ENCODE results near the gene CCT2.
"Not testable (repeated sequence)": the region's sequence is repeated elsewhere in the genome, so short reads cannot be mapped to it uniquely, and the experiment has no call there.

CCT2 gene

DNA sequence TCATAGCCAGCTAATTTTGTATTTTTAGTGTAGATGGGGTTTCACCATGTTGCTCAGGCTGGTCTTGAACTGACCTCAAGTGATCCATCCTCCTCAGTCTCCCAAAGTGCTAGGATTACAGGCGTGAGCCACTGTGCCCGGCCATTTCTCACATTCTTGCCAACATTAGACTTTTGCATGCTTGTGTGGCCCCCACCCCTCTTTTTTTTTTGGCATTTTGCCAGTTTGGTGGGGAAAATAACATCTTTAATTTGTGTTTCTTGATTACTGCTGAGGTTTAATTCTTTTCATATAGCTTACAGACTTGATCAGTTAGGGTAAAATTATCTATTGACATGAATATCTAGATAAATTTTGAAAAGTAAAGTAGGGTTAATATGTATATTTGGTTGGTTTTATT, 3.8 kb downstream of the CCT2 start:
- no peak for DNase-seq

DNA sequence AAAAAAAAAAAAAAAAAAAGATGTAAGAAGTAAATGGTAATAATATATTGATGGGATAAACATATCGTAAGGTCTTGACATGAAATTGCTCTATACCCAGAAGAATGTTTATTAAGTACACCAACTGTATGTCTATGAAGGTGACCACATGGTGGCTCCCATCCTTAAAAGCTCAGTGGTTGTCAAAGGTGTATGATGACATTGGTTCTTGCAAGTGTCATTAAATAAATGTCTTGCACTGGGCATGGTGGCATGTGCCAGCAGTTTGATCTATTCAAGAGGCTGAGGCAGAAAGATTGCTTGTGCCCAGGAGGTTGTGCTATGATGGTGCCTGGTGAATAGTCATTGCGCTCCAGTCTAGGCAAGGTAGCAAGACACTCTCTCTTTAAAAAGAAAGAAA, 10.4 kb downstream of the CCT2 start:
- no peak for DNase-seq

DNA sequence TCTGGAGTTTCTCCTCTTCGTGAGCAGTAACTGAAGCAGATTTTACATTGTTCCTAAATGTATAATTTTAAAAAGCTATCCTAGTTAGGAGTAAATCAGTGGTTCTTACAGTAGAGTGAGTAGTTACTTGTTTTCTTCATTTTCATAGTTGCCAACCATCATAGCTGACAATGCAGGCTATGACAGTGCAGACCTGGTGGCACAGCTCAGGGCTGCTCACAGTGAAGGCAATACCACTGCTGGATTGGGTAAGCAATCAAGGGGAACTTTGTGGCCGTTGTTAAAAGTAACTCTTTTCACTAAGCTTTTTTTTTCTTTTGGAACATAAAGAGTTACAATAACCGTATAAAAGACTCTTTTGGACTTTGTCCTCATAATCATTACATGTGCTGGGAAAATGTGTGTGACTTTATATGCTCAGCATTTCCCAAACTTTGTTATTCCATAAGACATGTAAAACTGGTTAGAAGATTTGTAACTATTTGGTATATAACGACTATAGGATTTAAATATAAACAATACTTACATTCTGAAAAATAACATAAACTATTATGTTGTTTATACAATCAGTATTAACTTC, 13.0 kb downstream of the CCT2 start:
- DNase-seq: no peak

DNA sequence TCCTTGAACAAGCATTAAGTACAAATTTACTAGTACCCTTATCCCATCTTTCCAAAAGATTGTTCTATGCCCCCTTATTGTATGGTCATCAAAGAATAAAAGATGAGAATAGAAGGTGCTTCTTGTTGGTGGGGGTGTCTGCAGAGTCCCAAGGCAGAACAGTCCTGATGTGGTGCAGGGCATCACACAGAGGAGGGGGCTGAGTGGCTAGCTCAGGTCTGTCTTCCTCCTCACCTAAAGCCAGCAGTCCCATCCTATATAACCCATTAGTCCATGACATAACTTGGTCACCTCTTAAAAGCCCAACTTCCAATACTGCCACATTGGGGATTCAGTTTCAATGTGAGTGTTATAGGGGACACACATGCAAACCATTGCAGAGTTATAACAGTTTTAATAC, 15.5 kb downstream of the CCT2 start:
- no peak for DNase-seq

DNA sequence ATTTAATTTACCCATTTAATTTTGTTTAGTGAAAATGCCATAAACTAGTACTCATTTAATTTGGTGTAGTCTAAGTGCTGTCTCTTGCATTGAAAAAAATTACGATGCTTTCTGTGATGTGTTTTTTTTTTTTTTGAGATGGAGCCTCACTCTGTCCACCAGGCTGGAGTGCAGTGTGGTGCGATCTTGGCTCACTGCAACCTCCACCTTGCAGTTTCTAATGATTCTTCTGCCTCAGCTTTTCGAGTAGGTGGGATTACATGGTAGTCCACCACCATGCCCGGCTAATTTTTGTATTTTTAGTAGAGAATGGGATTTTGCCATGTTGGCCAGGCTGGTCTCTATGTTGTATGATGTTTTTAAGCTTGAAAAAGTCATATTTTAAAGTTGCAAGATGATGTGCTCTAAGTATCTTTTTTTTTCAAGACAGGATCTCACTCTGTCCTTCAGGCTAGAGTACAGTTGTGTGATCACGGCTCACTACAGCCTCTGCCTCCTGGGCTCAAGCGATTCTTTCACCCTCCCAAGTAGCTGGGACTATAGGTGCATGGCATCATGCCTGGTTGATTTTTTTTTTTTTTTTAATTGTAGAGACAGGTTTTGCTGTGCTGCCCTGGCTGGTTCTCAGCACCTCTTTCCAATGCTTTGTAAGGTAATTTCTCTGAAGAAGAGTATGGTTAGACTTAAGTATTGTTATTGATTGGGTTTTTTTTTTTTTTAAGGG, 16.9 kb downstream of the CCT2 start:
- no peak for DNase-seq

DNA sequence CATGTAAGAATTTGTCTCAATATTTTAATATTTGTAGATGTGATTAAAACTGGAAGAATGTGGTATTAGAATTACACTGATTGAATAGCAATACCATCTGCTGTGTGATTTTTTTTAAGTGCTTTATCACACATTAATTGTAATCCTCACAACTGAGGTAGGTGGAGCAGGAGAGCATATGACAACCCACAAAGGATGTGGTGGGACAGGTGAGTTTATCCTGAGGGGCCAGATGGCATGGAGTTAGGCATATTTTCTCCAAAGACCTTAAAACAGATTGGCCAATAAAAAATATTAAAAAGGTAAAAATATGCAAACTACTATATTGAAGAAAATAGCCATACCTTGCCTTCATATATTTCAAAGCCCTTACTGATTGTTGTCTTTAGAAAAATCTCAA, 17.7 kb downstream of the CCT2 start:
- no peak for DNase-seq

DNA sequence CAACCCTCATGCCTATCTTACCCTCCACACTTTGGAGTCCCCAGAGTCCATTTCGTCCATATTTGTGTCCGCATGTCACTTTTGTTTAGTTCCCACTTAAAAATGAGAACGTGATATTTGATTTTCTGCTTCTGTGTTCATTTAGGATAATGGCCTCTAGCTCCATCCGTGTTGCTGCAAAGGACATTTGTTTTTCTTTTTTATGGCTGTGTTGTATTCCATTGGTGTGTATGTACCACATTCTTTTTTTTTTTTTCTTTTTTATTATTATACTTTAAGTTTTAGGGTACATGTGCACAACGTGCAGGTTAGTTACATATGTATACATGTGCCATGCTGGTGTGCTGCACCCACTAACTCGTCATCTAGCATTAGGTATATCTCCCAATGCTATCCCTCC, 18.3 kb downstream of the CCT2 start:
- DNase-seq: not testable (repeated sequence)

DNA sequence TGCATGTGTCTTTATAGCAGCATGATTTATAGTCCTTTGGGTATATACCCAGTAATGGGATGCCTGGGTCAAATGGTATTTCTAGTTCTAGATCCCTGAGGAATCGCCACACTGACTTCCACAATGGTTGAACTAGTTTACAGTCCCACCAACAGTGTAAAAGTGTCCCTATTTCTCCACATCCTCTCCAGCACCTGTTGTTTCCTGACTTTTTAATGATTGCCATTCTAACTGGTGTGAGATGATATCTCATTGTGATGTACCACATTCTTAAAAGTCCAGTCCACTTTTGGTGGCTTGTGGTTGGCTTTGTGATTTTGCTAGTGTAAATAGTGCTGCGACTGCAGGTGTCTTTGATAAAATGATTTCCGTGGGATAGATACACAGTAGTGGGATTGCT, 19.0 kb downstream of the CCT2 start:
- not testable (repeated sequence) for DNase-seq

DNA sequence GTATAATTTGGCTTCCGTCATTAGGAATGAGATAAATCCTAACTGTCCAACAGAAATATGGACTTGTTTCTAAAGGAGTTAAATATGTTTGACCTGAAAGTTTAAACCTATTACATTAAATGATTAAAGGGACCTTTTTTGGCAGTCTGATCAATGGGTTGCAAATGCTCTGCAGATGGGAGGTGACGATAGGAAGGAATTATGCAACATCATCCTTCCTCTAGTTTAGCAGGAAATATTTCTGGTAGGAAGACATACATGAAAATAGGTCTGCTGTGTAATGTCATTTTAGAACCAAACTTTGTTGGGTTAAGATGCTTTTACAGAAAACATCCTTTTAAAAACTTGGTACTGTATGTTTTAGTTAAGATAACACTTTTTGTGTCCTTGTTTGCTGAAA, 22.9 kb downstream of the CCT2 start:
- DNase-seq: no peak

DNA sequence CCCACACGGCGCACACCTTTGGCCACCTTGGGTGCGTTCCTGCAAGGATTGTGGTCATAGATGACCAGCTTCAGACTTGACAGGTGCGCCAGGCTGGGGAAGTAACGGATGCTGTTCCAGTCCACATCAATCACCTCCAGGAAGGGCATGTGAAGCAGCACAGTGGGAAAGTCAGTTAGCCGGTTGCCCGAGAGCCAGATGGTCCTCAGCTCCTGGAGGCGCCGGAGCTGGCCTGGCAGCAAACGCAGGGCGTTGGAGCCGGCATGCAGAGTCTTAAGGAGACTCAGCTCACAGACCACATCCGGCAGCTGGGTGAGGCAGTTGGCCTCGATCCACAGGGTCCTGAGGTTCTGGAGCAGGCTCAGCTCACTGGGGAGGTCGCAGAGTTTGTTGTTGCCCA, 24.9 kb downstream of the CCT2 start:
- no peak for DNase-seq

DNA sequence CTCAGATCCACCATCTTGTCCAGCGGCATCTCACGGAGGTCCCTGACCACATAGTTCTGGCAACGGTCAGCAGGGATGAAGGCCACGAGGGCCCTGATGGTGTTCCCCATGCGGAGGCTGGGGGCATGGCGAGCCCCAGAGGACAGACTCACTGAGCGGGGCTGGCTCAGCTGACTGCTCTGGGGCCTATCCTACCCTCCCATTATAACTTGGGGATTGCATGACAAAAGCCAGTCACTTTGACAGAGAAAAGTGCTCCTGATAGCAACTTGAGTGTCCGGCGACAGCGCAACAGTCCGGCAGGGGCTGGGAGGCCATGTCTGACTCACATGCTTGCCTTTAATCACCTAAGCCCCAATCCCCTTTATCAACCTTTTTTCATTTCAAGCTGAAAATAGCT, 25.5 kb downstream of the CCT2 start, which contains the start of gene LRRC10:
Gene LRRC10 (minus strand): TSS at position 179 of the 400 bp plus-strand sequence. CDS start 69 bp downstream, at position 110.
- no peak for DNase-seq

DNA sequence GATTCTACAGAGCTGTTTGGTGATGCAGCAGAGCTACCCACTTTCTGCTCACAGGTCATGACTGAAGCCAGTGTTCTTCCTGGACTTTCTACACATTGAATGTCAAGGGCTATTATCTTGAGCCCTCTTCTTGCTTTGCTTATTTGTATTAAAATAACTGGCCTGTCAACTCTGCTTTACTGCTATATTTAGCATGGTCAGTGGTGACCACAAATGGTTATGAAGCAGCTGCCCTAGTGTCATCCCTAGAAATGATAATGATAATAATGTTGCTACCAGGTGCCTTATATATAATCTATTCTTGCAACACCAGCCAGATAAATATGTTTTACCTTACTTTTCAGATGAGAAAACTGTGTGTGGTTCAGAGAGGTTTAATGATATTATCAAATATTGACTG, 28.1 kb downstream of the CCT2 start:
- DNase-seq: no peak

DNA sequence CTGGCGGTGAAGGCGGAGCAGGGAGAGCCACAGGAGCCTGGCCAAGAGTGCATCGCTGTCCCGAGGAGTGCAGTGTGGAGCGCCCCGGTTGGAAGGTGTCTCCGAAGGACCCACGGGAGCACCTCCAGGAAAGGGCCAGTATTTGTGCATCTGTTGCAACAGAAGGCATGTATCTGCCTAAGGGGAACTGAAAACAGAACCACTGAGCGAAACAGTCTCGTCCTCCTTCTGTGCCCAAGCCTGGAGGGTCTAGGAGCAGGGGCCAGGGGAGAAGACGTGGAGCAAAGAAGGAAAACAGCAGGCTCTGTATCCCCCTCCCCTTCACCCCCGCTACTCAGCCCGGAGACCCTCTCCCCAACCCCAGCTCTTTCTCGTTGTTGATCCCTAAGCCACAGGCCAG, 30.8 kb downstream of the CCT2 start:
- no peak for DNase-seq

DNA sequence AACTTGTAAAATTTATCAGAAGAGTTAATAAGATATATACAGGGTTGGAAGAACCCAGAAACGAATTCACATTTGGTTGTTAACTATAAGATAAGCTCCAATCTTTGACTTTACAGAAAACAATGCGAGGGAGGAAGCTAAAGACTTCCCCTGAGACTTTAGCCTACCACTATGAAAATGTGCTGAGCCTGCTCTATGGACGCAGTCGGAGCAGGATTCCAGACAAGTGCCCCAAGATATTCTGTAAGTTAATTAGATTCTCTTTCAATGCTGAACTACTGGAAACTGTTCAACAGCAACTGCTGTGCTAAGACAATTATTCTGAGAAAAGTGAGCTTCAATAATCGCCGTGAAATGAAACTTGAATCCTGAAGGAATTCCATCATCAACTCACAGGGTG, 33.8 kb downstream of the CCT2 start:
- DNase-seq: no peak

DNA sequence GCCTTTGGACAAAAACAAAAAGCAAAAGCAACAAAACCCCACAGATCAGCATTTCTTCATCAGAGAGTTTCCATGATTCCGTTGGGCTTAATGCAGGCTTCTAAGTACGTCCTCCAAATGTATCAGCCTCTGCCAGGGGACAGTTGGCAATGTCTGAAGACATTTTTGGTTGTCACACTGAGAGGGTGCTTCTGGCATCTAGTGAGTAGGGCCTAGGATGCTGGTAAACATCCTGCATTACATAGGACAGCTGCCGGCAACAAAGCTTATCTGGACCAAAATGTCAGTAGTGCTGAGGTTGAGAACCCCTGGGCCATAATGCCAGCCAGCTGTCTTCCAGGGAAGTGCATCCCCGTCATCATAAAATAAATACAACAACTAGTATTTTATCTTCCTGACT, 34.8 kb downstream of the CCT2 start:
- DNase-seq: no peak

DNA sequence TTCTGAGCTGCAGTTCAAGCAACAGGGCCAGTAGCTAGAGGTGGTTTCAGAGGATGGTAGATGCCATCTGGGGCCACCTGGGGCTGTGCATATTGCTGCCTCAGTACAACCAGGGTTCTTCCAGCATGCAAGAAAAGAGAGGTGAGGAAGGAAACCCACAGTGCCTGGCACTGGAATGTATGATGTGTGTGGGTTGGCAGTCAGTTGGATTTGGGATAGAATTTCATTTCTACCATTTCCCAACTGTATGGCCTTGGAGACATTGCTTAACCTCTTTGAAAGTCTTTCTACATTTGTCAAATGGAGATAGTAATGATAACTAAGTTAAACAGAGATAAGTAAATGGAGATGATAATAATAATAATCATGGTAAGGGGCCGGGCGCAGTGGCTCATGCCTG, 35.7 kb downstream of the CCT2 start:
- no peak for DNase-seq

DNA sequence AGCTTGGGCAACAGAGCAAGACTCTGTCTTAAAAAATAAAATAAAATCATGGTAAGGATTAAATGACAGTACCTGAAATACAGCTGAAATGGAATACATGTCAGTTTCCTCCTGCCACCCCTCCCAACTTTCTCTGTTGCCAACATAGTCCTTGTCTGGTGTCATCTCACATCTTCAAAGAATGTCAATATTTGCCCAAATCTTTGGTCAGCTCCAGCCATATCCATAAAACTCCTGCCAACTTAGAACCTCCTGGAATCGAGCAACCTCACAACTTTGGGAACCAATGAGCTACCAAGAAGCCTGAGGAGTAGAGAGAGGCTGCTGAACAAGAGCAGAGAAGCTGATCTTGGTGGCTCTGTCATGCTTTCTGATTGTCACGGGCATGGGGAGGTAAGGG, 36.3 kb downstream of the CCT2 start:
- no peak for DNase-seq

DNA sequence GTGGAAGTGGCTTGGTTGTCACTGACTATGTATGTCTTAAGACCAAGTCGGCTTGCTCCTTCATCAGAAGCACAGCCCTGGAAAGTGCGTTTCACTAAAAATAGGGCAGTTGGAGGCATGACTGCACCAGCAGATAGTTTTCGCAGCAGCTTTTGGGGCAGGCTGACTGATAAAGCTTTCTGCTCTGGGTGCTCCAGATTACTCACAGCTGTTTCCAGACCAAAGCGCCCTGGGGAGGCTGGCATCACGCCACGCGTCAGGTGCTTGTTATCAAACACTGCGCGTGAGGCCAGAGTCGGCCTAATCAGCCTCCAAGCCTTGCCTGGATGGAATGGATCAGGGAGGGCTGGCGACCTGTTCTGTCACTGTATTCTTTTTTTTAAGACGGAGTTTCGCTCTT, 38.7 kb downstream of the CCT2 start:
- no peak for DNase-seq

DNA sequence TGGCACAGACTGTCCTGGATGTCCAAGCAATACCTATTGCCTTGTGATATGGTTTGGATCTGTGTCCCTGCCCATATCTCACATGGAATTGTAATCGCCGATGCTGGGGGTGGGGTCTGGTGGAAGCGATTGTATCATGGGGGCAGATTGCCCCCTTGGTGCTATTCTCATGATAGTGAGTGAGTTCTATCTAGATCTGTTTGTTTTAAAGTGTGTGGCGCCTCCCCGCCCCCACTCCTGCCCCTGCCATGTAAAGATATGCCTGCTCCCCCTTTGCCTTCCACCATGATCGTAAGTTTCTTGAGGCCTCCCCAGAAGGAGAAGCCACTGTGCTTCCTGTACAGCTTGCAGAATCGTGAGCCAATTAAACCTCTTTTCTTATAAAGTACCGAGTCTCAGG, 42.2 kb downstream of the CCT2 start:
- no peak for DNase-seq

DNA sequence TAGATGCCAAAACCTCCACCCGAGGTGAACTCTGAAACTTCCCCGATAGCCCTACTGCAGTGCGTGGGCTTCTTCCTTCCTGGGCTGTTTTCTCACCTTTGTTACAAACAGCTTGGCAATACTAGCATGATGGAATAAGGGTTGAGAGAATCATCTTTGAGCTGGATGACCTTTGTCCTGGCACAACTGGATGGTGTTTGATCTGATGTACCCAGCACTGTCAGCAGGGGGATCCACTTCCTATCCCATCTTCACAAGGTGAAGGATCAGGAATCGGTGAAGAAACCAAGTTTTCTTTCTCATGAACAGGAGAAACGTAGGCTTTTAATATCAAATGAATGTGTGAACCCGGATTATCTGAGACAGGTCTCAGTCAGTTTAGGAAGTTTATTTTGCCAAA, 44.9 kb downstream of the CCT2 start:
- no peak for DNase-seq

DNA sequence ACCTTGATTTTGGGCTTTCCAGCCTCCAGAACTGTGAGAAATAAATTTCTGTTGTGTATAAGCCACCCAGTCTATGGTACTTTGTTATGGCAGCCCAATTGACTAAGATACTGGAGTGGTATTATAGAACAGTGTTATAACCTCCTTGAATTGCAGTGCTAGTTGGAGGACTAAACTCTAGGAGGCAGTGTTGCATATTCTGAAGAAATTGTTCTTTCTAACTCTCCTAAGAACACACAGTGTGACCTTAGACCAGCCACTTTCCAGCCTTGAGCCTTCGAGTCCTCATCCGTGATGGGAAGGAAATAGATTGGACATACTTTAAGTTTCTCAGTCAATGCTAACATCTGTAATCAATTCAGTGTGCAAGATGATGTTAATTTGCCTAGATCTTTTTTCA, 47.8 kb downstream of the CCT2 start:
- no peak for DNase-seq

DNA sequence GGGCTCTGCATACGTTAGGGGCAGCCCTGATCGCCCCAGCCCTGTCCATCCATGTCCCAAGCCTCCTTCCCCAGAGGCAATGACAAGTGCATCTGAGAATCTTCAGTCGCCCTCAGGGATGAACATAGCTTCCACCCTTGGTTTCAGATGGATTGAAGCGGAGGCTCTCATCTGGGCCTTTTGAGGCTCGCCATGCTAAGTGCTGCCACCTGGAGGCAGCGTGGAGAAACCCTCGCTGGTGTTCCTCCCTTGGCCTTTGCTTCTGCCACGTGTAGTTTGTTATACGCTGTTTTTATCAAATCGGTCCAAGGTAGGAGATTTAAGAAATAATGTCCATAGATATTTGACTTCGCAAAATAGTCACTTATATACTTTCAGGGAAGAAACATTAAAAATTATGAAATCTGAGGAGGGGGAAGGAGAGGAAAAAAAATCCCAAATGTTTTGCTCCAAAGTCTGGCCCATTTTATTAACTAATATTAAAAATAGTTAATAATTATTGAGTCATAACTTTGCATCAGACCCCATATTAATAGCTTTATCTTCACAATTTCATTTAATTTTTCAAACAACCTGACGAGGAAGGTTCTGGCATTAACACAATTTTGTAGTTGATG, 54.2 kb downstream of the CCT2 start:
- peak; percentile 71 for DNase-seq

DNA sequence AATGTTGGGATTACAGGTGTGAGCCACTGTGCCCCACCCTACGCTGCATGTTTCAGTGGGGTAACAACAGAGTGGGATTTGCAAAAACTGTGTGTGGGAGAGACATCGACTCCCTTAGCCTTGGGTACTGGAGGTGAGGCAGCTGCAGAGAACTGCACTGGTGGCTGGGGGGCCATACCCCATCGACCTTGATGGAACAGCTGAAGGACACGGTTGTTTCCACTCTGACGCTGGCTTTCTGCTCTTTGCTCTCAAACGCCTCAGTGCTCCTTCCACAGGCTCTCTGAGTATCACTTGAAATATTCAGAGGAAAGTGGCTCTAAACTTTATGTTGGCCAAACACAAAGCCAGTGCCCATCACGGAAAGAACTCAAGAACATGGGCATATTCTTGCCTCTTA, 56.3 kb downstream of the CCT2 start:
- DNase-seq: no peak

DNA sequence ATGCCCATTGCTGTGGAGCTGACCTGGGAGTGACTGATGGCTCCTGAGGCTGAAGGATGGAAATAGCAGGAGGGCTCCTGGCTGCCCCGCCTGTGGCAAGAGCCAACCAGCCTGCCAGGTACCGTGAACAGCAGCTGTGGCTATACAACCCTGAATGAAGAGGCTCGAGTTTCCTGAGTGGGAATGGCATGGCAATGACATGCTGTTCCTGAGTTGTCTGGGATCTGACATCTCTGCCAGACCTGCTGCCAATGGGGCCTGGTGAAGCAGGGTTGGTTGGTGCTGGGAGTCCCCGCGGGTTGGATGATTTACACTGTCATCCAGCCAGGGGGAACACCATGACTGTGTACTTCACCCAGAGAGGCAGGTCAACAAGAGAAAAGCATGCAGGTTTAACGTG, 57.3 kb downstream of the CCT2 start:
- no peak for DNase-seq
